ENCODE results near the gene VSTM5.

Gene VSTM5

DNA sequence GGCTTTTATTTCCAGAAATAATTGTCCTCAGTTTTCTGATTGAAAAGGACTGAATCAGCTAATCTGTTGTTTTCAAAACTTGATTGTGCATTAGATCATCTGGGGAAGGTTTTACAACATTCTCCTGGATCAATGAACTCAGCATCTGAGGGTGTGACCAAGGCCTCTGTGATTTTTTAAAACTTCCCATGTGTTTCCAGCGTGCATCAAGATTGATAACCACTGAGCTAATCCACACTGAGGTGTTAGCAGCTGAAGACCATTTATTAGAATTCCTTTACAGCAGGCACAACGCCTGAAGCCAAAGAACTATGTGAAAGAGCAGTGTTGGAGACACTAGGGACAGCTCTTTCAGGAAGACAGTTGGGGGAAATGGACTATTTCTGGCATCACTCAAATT lies 10.2 kb downstream of the VSTM5 start:
- Histone ChIP-seq H2BK120ac (ENCODE audit: low read depth, low read length) (no peak overlapping the region), H2BK12ac (ENCODE audit: low read length) (no peak overlapping the region), H2BK15ac (ENCODE audit: low read length) (no peak overlapping the region), H4K91ac (ENCODE audit: low read depth, low read length, poor library complexity) (no peak overlapping the region), H3K79me1 (ENCODE audit: low read depth, low read length) (no peaks in the 10 kb centered on the region), H4K8ac (ENCODE audit: low read depth, low read length) (no peak overlapping the region), H3K4me2 (ENCODE audit: insufficient read depth, low read length, poor library complexity, severe bottlenecking) (no peak overlapping the region), H3K18ac (ENCODE audit: low read length) (no peak overlapping the region), H3K9ac (ENCODE audit: low read depth, low read length, poor library complexity) (no peak overlapping the region), H2BK5ac (ENCODE audit: low read length) (no peak overlapping the region), H3K4me1 (ENCODE audit: control insufficient read depth in 2 of 2, insufficient read depth in 1 of 2, low read depth in 1 of 2, low read length in 2 of 2) (no peaks in the 10 kb centered on the region), H3K27me3 (ENCODE audit: control insufficient read depth in 3 of 3, insufficient read depth in 3 of 3, low read depth in 1 of 3, low read length in 3 of 3) (peaks cover 0 to 8% (median 0%) of the 10 kb centered on the region in 3 experiments), H3K14ac (ENCODE audit: low read length) (no peak overlapping the region), H3K4me3 (ENCODE audit: low read length in 2 of 2) (no peak overlapping the region), H3K23ac (ENCODE audit: low read depth, low read length, poor library complexity) (no peak overlapping the region), H2AFZ (ENCODE audit: low read length) (no peak overlapping the region), H3K4ac (ENCODE audit: low read length) (no peak overlapping the region), H3K27ac (replicated peaks; ENCODE audit: low read length) (no peak overlapping the region), H2AK5ac (ENCODE audit: low read depth, low read length) (no peak overlapping the region), H3K36me3 (replicated peaks in 1 of 2; ENCODE audit: control insufficient read depth in 2 of 2, insufficient read depth in 2 of 2, low read length in 2 of 2) (no peaks in the 10 kb centered on the region), H3K9me3 (replicated peaks in 1 of 2; ENCODE audit: control insufficient read depth in 2 of 2, insufficient read depth in 1 of 2, low read depth in 1 of 2, low read length in 2 of 2) (no peaks in the 10 kb centered on the region)
- no CpG with 5 or more reads among the region's 2 CpGs for WGBS, 2 donors (ENCODE audit: extremely low coverage in 2 of 2, insufficient read length in 2 of 2, insufficient replicate concordance in 1 of 2)
- no peak for DNase-seq (ENCODE audit: low spot score)

- peaks cover 0 to 3% (median 0%) of the 10 kb centered on the region in 3 experiments for H3K27me3 ChIP-seq (ENCODE audit: control insufficient read depth in 3 of 3, insufficient read depth in 3 of 3, low read depth in 1 of 3, low read length in 3 of 3)
- H3K9me3 ChIP-seq (replicated peaks in 1 of 2; ENCODE audit: control insufficient read depth in 2 of 2, insufficient read depth in 1 of 2, low read depth in 1 of 2, low read length in 2 of 2) = no peaks in the 10 kb centered on the region
- H3K14ac ChIP-seq (ENCODE audit: low read length) = no peak overlapping the region
- no peak overlapping the region for H4K91ac ChIP-seq (ENCODE audit: low read depth, low read length, poor library complexity)
- H2AFZ ChIP-seq (ENCODE audit: low read length) = peak overlapping the region; percentile 7
- H2BK5ac ChIP-seq (ENCODE audit: low read length) = no peak overlapping the region
- no peak overlapping the region for H3K18ac ChIP-seq (ENCODE audit: low read length)
- H4K8ac ChIP-seq (ENCODE audit: low read depth, low read length) = no peak overlapping the region
- H3K23ac ChIP-seq (ENCODE audit: low read depth, low read length, poor library complexity) = no peak overlapping the region
- no peak overlapping the region for H2BK120ac ChIP-seq (ENCODE audit: low read depth, low read length)
- H3K36me3 ChIP-seq (replicated peaks in 1 of 2; ENCODE audit: control insufficient read depth in 2 of 2, insufficient read depth in 2 of 2, low read length in 2 of 2) = no peaks in the 10 kb centered on the region
- H3K4me3 ChIP-seq (ENCODE audit: low read length in 2 of 2) = no peak overlapping the region
- H3K9ac ChIP-seq (ENCODE audit: low read depth, low read length, poor library complexity) = no peak overlapping the region
- H3K27ac ChIP-seq (replicated peaks; ENCODE audit: low read length) = no peak overlapping the region
- no peaks in the 10 kb centered on the region for H3K79me1 ChIP-seq (ENCODE audit: low read depth, low read length)
- H3K4me2 ChIP-seq (ENCODE audit: insufficient read depth, low read length, poor library complexity, severe bottlenecking) = no peak overlapping the region
- DNase-seq (ENCODE audit: low spot score) = no peak
- no peak overlapping the region for H3K4ac ChIP-seq (ENCODE audit: low read length)
- H2BK15ac ChIP-seq (ENCODE audit: low read length) = no peak overlapping the region
- H3K4me1 ChIP-seq (ENCODE audit: control insufficient read depth in 2 of 2, insufficient read depth in 1 of 2, low read depth in 1 of 2, low read length in 2 of 2) = no peaks in the 10 kb centered on the region
- WGBS, 2 donors (ENCODE audit: extremely low coverage in 2 of 2, insufficient read length in 2 of 2, insufficient replicate concordance in 1 of 2) = no CpG with 5 or more reads among the region's 8 CpGs
- H2AK5ac ChIP-seq (ENCODE audit: low read depth, low read length) = peak overlapping the region; percentile 53
- peak overlapping the region; percentile 34 for H2BK12ac ChIP-seq (ENCODE audit: low read length)
These were observed 11.5 kb downstream of the VSTM5 start for GRCh38 chr11:93838967-93839366.

- Histone ChIP-seq H3K9me3 (replicated peaks in 1 of 2; ENCODE audit: control insufficient read depth in 2 of 2, insufficient read depth in 1 of 2, low read depth in 1 of 2, low read length in 2 of 2) (no peaks in the 10 kb centered on the region), H3K4me1 (ENCODE audit: control insufficient read depth in 2 of 2, insufficient read depth in 1 of 2, low read depth in 1 of 2, low read length in 2 of 2) (no peaks in the 10 kb centered on the region), H2BK12ac (ENCODE audit: low read length) (no peak overlapping the region), H3K9ac (ENCODE audit: low read depth, low read length, poor library complexity) (no peak overlapping the region), H2AFZ (ENCODE audit: low read length) (no peak overlapping the region), H3K4me2 (ENCODE audit: insufficient read depth, low read length, poor library complexity, severe bottlenecking) (no peak overlapping the region), H3K23ac (ENCODE audit: low read depth, low read length, poor library complexity) (no peak overlapping the region), H3K4ac (ENCODE audit: low read length) (no peak overlapping the region), H3K79me1 (ENCODE audit: low read depth, low read length) (no peaks in the 10 kb centered on the region), H3K27ac (replicated peaks; ENCODE audit: low read length) (no peak overlapping the region), H3K4me3 (ENCODE audit: low read length in 2 of 2) (no peak overlapping the region), H4K91ac (ENCODE audit: low read depth, low read length, poor library complexity) (no peak overlapping the region), H2BK120ac (ENCODE audit: low read depth, low read length) (no peak overlapping the region), H3K18ac (ENCODE audit: low read length) (no peak overlapping the region), H2BK5ac (ENCODE audit: low read length) (no peak overlapping the region), H2AK5ac (ENCODE audit: low read depth, low read length) (no peak overlapping the region), H3K36me3 (replicated peaks in 1 of 2; ENCODE audit: control insufficient read depth in 2 of 2, insufficient read depth in 2 of 2, low read length in 2 of 2) (no peaks in the 10 kb centered on the region), H2BK15ac (ENCODE audit: low read length) (no peak overlapping the region), H3K14ac (ENCODE audit: low read length) (no peak overlapping the region), H4K8ac (ENCODE audit: low read depth, low read length) (no peak overlapping the region), H3K27me3 (ENCODE audit: control insufficient read depth in 3 of 3, insufficient read depth in 3 of 3, low read depth in 1 of 3, low read length in 3 of 3) (no peaks in the 10 kb centered on the region)
- DNase-seq (ENCODE audit: low spot score) = no peak
- WGBS, 2 donors (ENCODE audit: extremely low coverage in 2 of 2, insufficient read length in 2 of 2, insufficient replicate concordance in 1 of 2) = no CpG with 5 or more reads among the region's 1 CpG
These were observed 17.6 kb downstream of the VSTM5 start for GRCh38 chr11:93832780-93833179.

- H3K4me2 ChIP-seq (ENCODE audit: insufficient read depth, low read length, poor library complexity, severe bottlenecking) = no peak overlapping the region
- H2AFZ ChIP-seq (ENCODE audit: low read length) = no peak overlapping the region
- H3K79me1 ChIP-seq (ENCODE audit: low read depth, low read length) = no peaks in the 10 kb centered on the region
- H4K91ac ChIP-seq (ENCODE audit: low read depth, low read length, poor library complexity) = no peak overlapping the region
- H2BK12ac ChIP-seq (ENCODE audit: low read length) = no peak overlapping the region
- no peaks in the 10 kb centered on the region for H3K9me3 ChIP-seq (replicated peaks in 1 of 2; ENCODE audit: control insufficient read depth in 2 of 2, insufficient read depth in 1 of 2, low read depth in 1 of 2, low read length in 2 of 2)
- no peak overlapping the region for H2BK5ac ChIP-seq (ENCODE audit: low read length)
- no peaks in the 10 kb centered on the region for H3K36me3 ChIP-seq (replicated peaks in 1 of 2; ENCODE audit: control insufficient read depth in 2 of 2, insufficient read depth in 2 of 2, low read length in 2 of 2)
- no peak for DNase-seq (ENCODE audit: low spot score)
- H3K9ac ChIP-seq (ENCODE audit: low read depth, low read length, poor library complexity) = no peak overlapping the region
- H3K4me3 ChIP-seq (ENCODE audit: low read length in 2 of 2) = no peak overlapping the region
- H3K27me3 ChIP-seq (ENCODE audit: control insufficient read depth in 3 of 3, insufficient read depth in 3 of 3, low read depth in 1 of 3, low read length in 3 of 3) = no peaks in the 10 kb centered on the region
- H2BK120ac ChIP-seq (ENCODE audit: low read depth, low read length) = no peak overlapping the region
- no peak overlapping the region for H2AK5ac ChIP-seq (ENCODE audit: low read depth, low read length)
- no CpG with 5 or more reads among the region's 3 CpGs for WGBS, 2 donors (ENCODE audit: extremely low coverage in 2 of 2, insufficient read length in 2 of 2, insufficient replicate concordance in 1 of 2)
- no peak overlapping the region for H3K4ac ChIP-seq (ENCODE audit: low read length)
- H3K18ac ChIP-seq (ENCODE audit: low read length) = no peak overlapping the region
- H3K23ac ChIP-seq (ENCODE audit: low read depth, low read length, poor library complexity) = no peak overlapping the region
- no peaks in the 10 kb centered on the region for H3K4me1 ChIP-seq (ENCODE audit: control insufficient read depth in 2 of 2, insufficient read depth in 1 of 2, low read depth in 1 of 2, low read length in 2 of 2)
- H3K27ac ChIP-seq (replicated peaks; ENCODE audit: low read length) = no peak overlapping the region
- H4K8ac ChIP-seq (ENCODE audit: low read depth, low read length) = no peak overlapping the region
- H2BK15ac ChIP-seq (ENCODE audit: low read length) = no peak overlapping the region
- H3K14ac ChIP-seq (ENCODE audit: low read length) = no peak overlapping the region
These were observed 18.9 kb downstream of the VSTM5 start for GRCh38 chr11:93831343-93832127.
